Lung (tissue), 12 donors: ENCODE data around the gene TMEM156. TPM values are rescaled to one million over a fixed set of nuclear protein-coding genes. Genes with fewer than 3 reads are reported as not detected.

Experiments
- ATAC-seq: fragments of 200-7000 bp; cut with Tn5 transposase; one replicate; pipeline ENCODE4 v1.9.1; 2020; ENCODE audit warnings: moderate number of reproducible peaks; ENCODE audit not compliant: insufficient read depth, low FRiP score
- DNase-seq, 3 donors: peaks; one replicate each; pipeline ENCODE4 v3.0.0-alpha.2; 2013 to 2017
- H3K27ac ChIP-seq, 2 donors: one replicate each; pipeline ENCODE4 v1.5.1; 2013; ENCODE audit warnings: mild to moderate bottlenecking in 2 of 2, moderate library complexity in 2 of 2, control low read depth in 1 of 2, inconsistent platforms in 1 of 2, low read depth in 1 of 2, low read length in 1 of 2
- H3K27me3 ChIP-seq, 3 donors: one replicate each; pipeline ENCODE4 v1.5.1; 2013; ENCODE audit warnings: low read length in 2 of 3; ENCODE audit not compliant: control insufficient read depth in 3 of 3, insufficient read depth in 3 of 3
- H3K36me3 ChIP-seq, 4 donors: one replicate each; pipeline ENCODE4 v1.5.1; 2013; ENCODE audit warnings: low read length in 4 of 4, mild to moderate bottlenecking in 1 of 4, moderate library complexity in 1 of 4; ENCODE audit not compliant: control insufficient read depth in 4 of 4, insufficient read depth in 4 of 4
- H3K4me1 ChIP-seq, 5 donors: one replicate each; pipeline ENCODE4 v1.5.1; 2013; ENCODE audit warnings: low read length in 5 of 5, mild to moderate bottlenecking in 2 of 5, moderate library complexity in 1 of 5; ENCODE audit not compliant: control insufficient read depth in 5 of 5, insufficient read depth in 5 of 5
- H3K4me3 ChIP-seq: one replicate; pipeline ENCODE4 v1.5.1; 2013; ENCODE audit warnings: mild to moderate bottlenecking, control low read depth, moderate library complexity
- H3K9ac ChIP-seq, 2 donors: one replicate each; pipeline ENCODE4 v1.5.1; 2013; ENCODE audit warnings: low read length in 2 of 2, control low read depth in 1 of 2; ENCODE audit not compliant: insufficient read depth in 1 of 2
- H3K9me3 ChIP-seq, 4 donors: one replicate each; pipeline ENCODE4 v1.5.1; 2013; ENCODE audit warnings: low read length in 3 of 4, mild to moderate bottlenecking in 1 of 4, moderate library complexity in 1 of 4; ENCODE audit not compliant: control insufficient read depth in 4 of 4, insufficient read depth in 3 of 4
- CTCF ChIP-seq: IDR thresholded peaks from 2 replicates; pipeline ENCODE4 v1.5.1; 2012; ENCODE audit warnings: mild to moderate bottlenecking; ENCODE audit errors: control extremely low read depth, extremely low read depth
- WGBS, 2 donors: extraction: QIAGEN DNeasy Blood & Tissue Kit; methylation state at CpG; one replicate each; pipeline ENCODE4 v1.1.7; 2013; 5-methylcytosine and 5-hydroxymethylcytosine counted together
- polyA plus RNA-seq, 2 donors: library from polyadenylated mRNA; stranded (reverse); fragments of 200-250 nt; gene quantifications; one replicate each; pipeline ENCODE4 v1.2.1, GENCODE V29; 2013
- total RNA-seq, 2 donors: library from RNA; depleted of rRNA in 1 of 2; stranded (reverse); fragments of >200 nt in 1 of 2; gene quantifications; one replicate each; pipeline ENCODE4 v1.2.1, GENCODE V29; 2014 to 2021
- donor health status: control.
- donor health status: control.
- donor health status: Bipolar disorder and iron deficiency.
- donor health status: healthy.
- donor health status: DM: yes; HTN: yes; CAD: no.

The TMEM156 gene
- total and polyA plus RNA-seq, 4 donors: 0.95 to 3.5 (median 1.2) TPM

GRCh38 chr4:39025552-39026085 lies 6.6 kb downstream of the TMEM156 start:
- ATAC-seq (peak; percentile 34), DNase-seq (no peak)
- H3K4me3 ChIP-seq: no peak overlapping the region
- no peaks in the 10 kb centered on the region for H3K36me3 ChIP-seq
- H3K4me1 ChIP-seq: no peaks in the 10 kb centered on the region
- no peak overlapping the region for H3K9ac ChIP-seq
- WGBS, 2 donors: 33 to 67% methylated on average over 4 of the region's 4 CpGs
- no peak for TF ChIP-seq CTCF
- H3K27ac ChIP-seq: no peak overlapping the region
- H3K27me3 ChIP-seq: no peaks in the 10 kb centered on the region
- no peaks in the 10 kb centered on the region for H3K9me3 ChIP-seq

- no peaks in the 10 kb centered on the region for H3K4me1 ChIP-seq
- ATAC-seq (no peak), DNase-seq (no peak)
- no peak overlapping the region for H3K9ac ChIP-seq
- no peaks in the 10 kb centered on the region for H3K36me3 ChIP-seq
- 96 to 97% methylated on average over 3 of the region's 3 CpGs for WGBS, 2 donors
- H3K4me3 ChIP-seq: no peak overlapping the region
- H3K27me3 ChIP-seq: no peaks in the 10 kb centered on the region
- no peak overlapping the region for H3K27ac ChIP-seq
- TF ChIP-seq CTCF: no peak
- no peaks in the 10 kb centered on the region for H3K9me3 ChIP-seq
These were observed 7.8 kb downstream of the TMEM156 start for GRCh38 chr4:39024311-39024865.

- Histone ChIP-seq H3K9me3 (no peaks in the 10 kb centered on the region), H3K4me3 (no peak overlapping the region), H3K4me1 (no peaks in the 10 kb centered on the region), H3K27me3 (no peaks in the 10 kb centered on the region), H3K27ac (no peak overlapping the region), H3K9ac (no peak overlapping the region), H3K36me3 (no peaks in the 10 kb centered on the region)
- WGBS, 2 donors: 93 to 96% methylated on average over 1 of the region's 1 CpG
- no peak for DNase-seq
- ATAC-seq: no peak
- TF ChIP-seq CTCF: no peak
These were observed 9.2 kb downstream of the TMEM156 start for GRCh38 chr4:39023059-39023458.

- H3K9ac ChIP-seq: no peak overlapping the region
- H3K4me1 ChIP-seq: no peaks in the 10 kb centered on the region
- 88 to 95% methylated on average over 2 of the region's 2 CpGs for WGBS, 2 donors
- H3K27ac ChIP-seq: no peak overlapping the region
- no peaks in the 10 kb centered on the region for H3K27me3 ChIP-seq
- H3K36me3 ChIP-seq: no peaks in the 10 kb centered on the region
- H3K4me3 ChIP-seq: no peak overlapping the region
- ATAC-seq (no peak), DNase-seq (no peak)
- no peaks in the 10 kb centered on the region for H3K9me3 ChIP-seq
- TF ChIP-seq CTCF: no peak
These were observed 10.0 kb downstream of the TMEM156 start for GRCh38 chr4:39022241-39022640.
